DOHH2 (cell line): ENCODE data around the gene TAS1R2.

Experiments used
- H3F3A ChIP-seq: fragments of 200-600 bp; sonication (generic), shearing (Covaris generic); 2 replicates; pipeline ENCODE4 v1.6.0; 2016; ENCODE audit warnings: antibody characterized with exemption, mild to moderate bottlenecking; ENCODE audit not compliant: control insufficient read depth, insufficient read depth
- H3K27ac ChIP-seq: fragments of 200-600 bp; sonication (generic); 2 replicates; pipeline ENCODE4 v1.5.1; 2014; ENCODE audit warnings: low read depth, mild to moderate bottlenecking, low read length, moderate library complexity
- H3K27me3 ChIP-seq: fragments of 200-600 bp; sonication (generic); 2 replicates; pipeline ENCODE4 v1.6.1; 2014; ENCODE audit warnings: mild to moderate bottlenecking, low read length, mixed read lengths; ENCODE audit not compliant: control insufficient read depth
- H3K36me3 ChIP-seq: fragments of 200-600 bp; sonication (generic); 2 replicates; pipeline ENCODE4 v1.6.1; 2014; ENCODE audit warnings: mild to moderate bottlenecking, low read length, moderate library complexity, mixed read lengths; ENCODE audit not compliant: control insufficient read depth
- H3K4me1 ChIP-seq: fragments of 200-600 bp; sonication (generic); 2 replicates; pipeline ENCODE4 v1.6.1; 2014; ENCODE audit warnings: mild to moderate bottlenecking, low read length, mixed read lengths; ENCODE audit not compliant: control insufficient read depth
- H3K4me2 ChIP-seq: fragments of 200-600 bp; sonication (generic); 2 replicates; pipeline ENCODE4 v1.6.0; 2014; ENCODE audit warnings: mild to moderate bottlenecking, low read length, moderate library complexity
- H3K4me3 ChIP-seq: fragments of 200-600 bp; sonication (generic); 2 replicates; pipeline ENCODE4 v1.5.1; 2014; ENCODE audit warnings: mild to moderate bottlenecking, low read length, mixed read lengths
- H3K79me2 ChIP-seq: fragments of 200-600 bp; sonication (generic); 2 replicates; pipeline ENCODE4 v1.6.1; 2014; ENCODE audit warnings: mild to moderate bottlenecking, low read length, mixed read lengths; ENCODE audit not compliant: control insufficient read depth
- H3K9me2 ChIP-seq: fragments of 200-600 bp; sonication (generic); replicated peaks from 2 replicates; pipeline ENCODE4 v1.6.1; 2014; ENCODE audit warnings: mild to moderate bottlenecking, low read length, mixed read lengths; ENCODE audit not compliant: control insufficient read depth
- H3K9me3 ChIP-seq: fragments of 200-600 bp; sonication (generic); 2 replicates; pipeline ENCODE4 v1.6.1; 2014; ENCODE audit warnings: antibody characterized with exemption, low read length, mixed read lengths; ENCODE audit not compliant: control insufficient read depth, insufficient read depth
- H4K20me1 ChIP-seq: fragments of 200-600 bp; sonication (generic); 2 replicates; pipeline ENCODE4 v1.6.0; 2014; ENCODE audit warnings: low read depth, mild to moderate bottlenecking, antibody characterized with exemption, low read length, moderate library complexity; ENCODE audit not compliant: control insufficient read depth, insufficient read depth
- CTCF ChIP-seq: fragments of 200-600 bp; sonication (generic); IDR thresholded peaks from one replicate; pipeline ENCODE4 v1.5.1; 2014; ENCODE audit warnings: antibody characterized with exemption, mild to moderate bottlenecking, low read depth, low read length; ENCODE audit not compliant: poor library complexity, severe bottlenecking
- EZH2phosphoT487 ChIP-seq: fragments of 200-600 bp; sonication (generic); IDR thresholded peaks from 2 replicates; pipeline ENCODE4 v1.6.1; 2017; ENCODE audit warnings: borderline replicate concordance, mild to moderate bottlenecking, antibody characterized with exemption, low read length, moderate library complexity, mixed read lengths

TAS1R2 gene

GRCh38 chr1:18828224-18828623 lies 31.2 kb downstream of the TAS1R2 start:
- no peak overlapping the region for H3K4me2 ChIP-seq
- H3K79me2 ChIP-seq, result no peaks in the 10 kb centered on the region
- H3K9me3 ChIP-seq, result 0 out of 2 replicates have a peak, but pooled peaks cover 2% of the 10 kb centered on the region
- H3K4me3 ChIP-seq, result no peak overlapping the region
- no peaks in the 10 kb centered on the region for H3K4me1 ChIP-seq
- no peaks in the 10 kb centered on the region for H3K27me3 ChIP-seq
- no peaks in the 10 kb centered on the region for H3K36me3 ChIP-seq
- H3F3A ChIP-seq, result no peaks in the 10 kb centered on the region
- H3K27ac ChIP-seq, result no peak overlapping the region
- TF ChIP-seq EZH2phosphoT487 (no peak), CTCF (no peak)
- no peaks in the 10 kb centered on the region for H4K20me1 ChIP-seq
- H3K9me2 ChIP-seq, result no peaks in the 10 kb centered on the region

GRCh38 chr1:18823438-18823837 lies 36.0 kb downstream of the TAS1R2 start:
- no peaks in the 10 kb centered on the region for H3F3A ChIP-seq
- no peak overlapping the region for H3K4me2 ChIP-seq
- no peaks in the 10 kb centered on the region for H3K36me3 ChIP-seq
- no peaks in the 10 kb centered on the region for H3K9me2 ChIP-seq
- TF ChIP-seq CTCF (no peak), EZH2phosphoT487 (no peak)
- no peaks in the 10 kb centered on the region for H3K9me3 ChIP-seq
- no peaks in the 10 kb centered on the region for H3K4me1 ChIP-seq
- H3K27ac ChIP-seq, result no peak overlapping the region
- 0 out of 2 replicates have a peak, but pooled peaks cover 5% of the 10 kb centered on the region for H4K20me1 ChIP-seq
- H3K4me3 ChIP-seq, result no peak overlapping the region
- no peaks in the 10 kb centered on the region for H3K79me2 ChIP-seq
- no peaks in the 10 kb centered on the region for H3K27me3 ChIP-seq

GRCh38 chr1:18820791-18821641 lies 38.4 kb downstream of the TAS1R2 start:
- no peaks in the 10 kb centered on the region for H3F3A ChIP-seq
- no peaks in the 10 kb centered on the region for H3K4me1 ChIP-seq
- 0 out of 2 replicates have a peak, but pooled peaks cover 5% of the 10 kb centered on the region for H4K20me1 ChIP-seq
- no peaks in the 10 kb centered on the region for H3K79me2 ChIP-seq
- TF ChIP-seq EZH2phosphoT487 (no peak), CTCF (peak; percentile 86)
- no peak overlapping the region for H3K4me2 ChIP-seq
- no peaks in the 10 kb centered on the region for H3K9me3 ChIP-seq
- H3K4me3 ChIP-seq, result no peak overlapping the region
- H3K27me3 ChIP-seq, result no peaks in the 10 kb centered on the region
- no peaks in the 10 kb centered on the region for H3K9me2 ChIP-seq
- no peaks in the 10 kb centered on the region for H3K36me3 ChIP-seq
- no peak overlapping the region for H3K27ac ChIP-seq
